Measurements from ENCODE around the gene TMEM120A. TPM values are rescaled to one million over a fixed set of nuclear protein-coding genes. Genes with fewer than 3 reads are reported as not detected.
"Not testable (repeated sequence)": the region's sequence is repeated elsewhere in the genome, so short reads cannot be mapped to it uniquely, and the experiment has no call there.

TMEM120A gene
- total RNA-seq, 5 donors from 2014 or later (not counting 1 experiment from before 2014, with no cell fraction given), result 15.2 to 38.5 (median 34.4) TPM

DNA sequence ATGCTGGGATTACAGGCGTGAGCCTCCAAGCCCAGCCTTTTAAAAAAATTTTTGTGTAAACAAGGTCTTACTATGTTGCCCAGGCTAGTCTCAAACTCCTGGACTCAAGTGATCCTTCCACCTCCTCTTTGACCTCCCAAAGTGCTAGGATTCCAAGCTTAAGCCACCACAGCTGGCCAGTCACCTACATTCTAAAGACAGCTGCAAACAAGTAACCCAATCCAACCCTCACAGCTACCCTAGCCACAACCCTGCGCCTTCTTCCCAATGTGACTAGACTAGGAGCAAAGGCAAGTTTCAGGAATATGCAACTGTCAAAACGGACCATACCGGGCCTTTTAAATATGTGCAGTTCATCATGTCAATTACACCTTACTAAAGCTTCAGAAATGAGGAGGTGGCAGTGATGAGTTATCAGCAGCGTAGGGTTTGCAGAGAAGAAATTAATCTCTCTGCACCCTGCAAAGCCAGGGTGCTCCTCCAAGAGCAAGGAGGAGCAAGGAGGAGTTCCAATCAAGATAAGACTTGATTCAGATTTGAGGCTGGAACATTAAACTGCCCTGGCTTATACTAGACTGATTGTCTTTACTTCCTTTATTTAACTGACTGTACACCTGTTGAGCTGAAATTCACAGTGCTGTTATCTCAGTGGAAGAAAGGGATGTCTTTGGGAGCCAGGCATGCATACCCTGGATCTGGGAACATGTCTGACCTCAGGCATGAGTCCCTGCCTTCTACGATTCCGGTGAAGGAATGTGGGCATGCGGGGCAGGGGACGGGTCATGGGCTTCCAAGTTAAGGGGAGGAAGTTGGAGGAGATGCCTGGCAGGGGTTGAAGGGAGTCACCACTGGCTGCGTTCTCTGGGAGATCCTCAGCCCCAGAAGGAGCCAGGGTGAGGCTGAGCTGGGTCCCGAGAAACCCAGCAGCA, 15.5 kb upstream of the TMEM120A start:
- H3K4me3 ChIP-seq (ENCODE audit: control insufficient read depth in 1 of 2, extremely low read depth in 1 of 2, low read length in 1 of 2), result no peak overlapping the region
- no peak for DNase-seq

DNA sequence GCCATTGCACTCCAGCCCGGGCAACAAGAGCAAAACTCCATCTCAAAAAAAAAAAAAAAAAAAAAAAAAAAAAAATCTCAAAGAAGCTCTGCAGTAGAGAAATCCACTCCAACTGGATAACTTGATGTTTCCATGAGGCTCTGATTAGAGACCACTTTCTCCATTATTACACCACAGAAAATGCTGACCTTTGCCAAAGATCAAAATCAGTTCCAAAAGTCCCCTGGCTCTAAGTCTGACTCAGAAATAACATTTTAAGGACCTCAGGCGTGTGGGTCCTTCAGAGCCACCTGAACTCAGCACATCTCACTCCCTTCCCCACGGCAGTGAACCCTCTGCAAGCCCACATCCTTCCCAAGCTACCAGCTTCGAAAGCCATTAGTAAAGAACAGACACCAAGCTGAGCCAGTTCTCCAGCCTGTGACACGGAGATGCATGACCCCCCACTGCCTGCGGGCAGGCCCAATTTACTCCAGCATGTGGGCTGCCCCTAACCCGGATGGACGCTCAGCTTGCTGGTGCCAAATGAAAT, 13.8 kb upstream of the TMEM120A start:
- CTCF ChIA-PET, result interaction anchor here in 1 of 2 donors (0.5 to 1.2 kb wide), 4 partner anchors 12 to 281 kb away, joined by 3 to 11 read pairs (median 6); no protein-coding TSS in a partner anchor
- peaks cover 25 to 35% (median 28%) of the 10 kb centered on the region in 3 donors for H3K4me1 Mint-ChIP-seq
- no peaks in the 10 kb centered on the region for H3K9me3 ChIP-seq
- no peaks in the 10 kb centered on the region for H3K9me3 Mint-ChIP-seq
- H3K36me3 ChIP-seq (ENCODE audit: control insufficient read depth in 2 of 2, extremely low read depth in 1 of 2, insufficient read depth in 1 of 2, low read length in 1 of 2), result peaks cover 5 to 11% of the 10 kb centered on the region in 2 donors
- H3K4me1 ChIP-seq (ENCODE audit: control insufficient read depth in 1 of 2, extremely low read depth in 1 of 2, insufficient read depth in 2 of 2, low read length in 2 of 2), result peaks cover 7 to 26% of the 10 kb centered on the region in 2 experiments
- no peak overlapping the region for H3K27ac ChIP-seq (ENCODE audit: low read length)
- DNase-seq (peak in 3 of 35 experiments; percentile 12 to 51 (median 15)), ATAC-seq (replicated peaks in 1 of 4) (peak; percentile 23 to 57 (median 45))
- H3K4me3 Mint-ChIP-seq, result peak overlapping the region in 2 of 3 donors; percentile 5 to 62
- H3K27me3 ChIP-seq (replicated peaks in 1 of 2; ENCODE audit: control insufficient read depth in 2 of 2, extremely low read depth in 1 of 2, insufficient read depth in 2 of 2, low read length in 1 of 2), result peaks cover 0 to 6% of the 10 kb centered on the region in 2 experiments
- no peaks in the 10 kb centered on the region for H3K27me3 Mint-ChIP-seq
- peaks cover 23% of the 10 kb centered on the region for H3K36me3 Mint-ChIP-seq
- POLR2A ChIA-PET, result interaction anchor here in 1 of 2 donors (0.6 kb wide), 1 partner anchor 70 kb away, joined by 4 read pairs; no protein-coding TSS in a partner anchor
- peak overlapping the region in 1 of 2 donors; percentile 37 for H3K27ac Mint-ChIP-seq
- 16% methylated on average over 5 of the region's 8 CpGs for WGBS (ENCODE audit: insufficient coverage)
- no peak overlapping the region for H3K4me3 ChIP-seq (ENCODE audit: control insufficient read depth in 1 of 2, extremely low read depth in 1 of 2, low read length in 1 of 2)

More for the DNA sequence above, 15.5 kb upstream of the TMEM120A start:
- Mint-ChIP-seq H3K4me1 (peaks cover 25 to 35% (median 28%) of the 10 kb centered on the region in 3 donors), H3K27me3 (no peaks in the 10 kb centered on the region), H3K9me3 (no peaks in the 10 kb centered on the region), H3K36me3 (peaks cover 23% of the 10 kb centered on the region), H3K4me3 (peak overlapping the region; percentile 39 to 62 (median 50)), H3K27ac (peak overlapping the region in 1 of 2 donors; percentile 43)
- ATAC-seq (replicated peaks in 1 of 4), result no peak
- Histone ChIP-seq H3K4me1 (ENCODE audit: control insufficient read depth in 1 of 2, extremely low read depth in 1 of 2, insufficient read depth in 2 of 2, low read length in 2 of 2) (peaks cover 7 to 26% of the 10 kb centered on the region in 2 experiments), H3K36me3 (ENCODE audit: control insufficient read depth in 2 of 2, extremely low read depth in 1 of 2, insufficient read depth in 1 of 2, low read length in 1 of 2) (peaks cover 3 to 5% of the 10 kb centered on the region in 2 donors), H3K27ac (ENCODE audit: low read length) (no peak overlapping the region), H3K9me3 (no peaks in the 10 kb centered on the region), H3K27me3 (replicated peaks in 1 of 2; ENCODE audit: control insufficient read depth in 2 of 2, extremely low read depth in 1 of 2, insufficient read depth in 2 of 2, low read length in 1 of 2) (peaks cover 0 to 6% of the 10 kb centered on the region in 2 experiments)
- ChIA-PET CTCF (interaction anchor here in 1 of 2 donors (0.6 to 1.5 kb wide), 3 partner anchors 10 to 968 kb away, joined by 3 to 11 read pairs (median 5); no protein-coding TSS in a partner anchor), POLR2A (interaction anchor here in 1 of 2 donors (0.6 kb wide), 1 partner anchor 168 kb away, joined by 3 read pairs; no protein-coding TSS in a partner anchor)
- WGBS (ENCODE audit: insufficient coverage), result 95% methylated on average over 4 of the region's 11 CpGs

DNA sequence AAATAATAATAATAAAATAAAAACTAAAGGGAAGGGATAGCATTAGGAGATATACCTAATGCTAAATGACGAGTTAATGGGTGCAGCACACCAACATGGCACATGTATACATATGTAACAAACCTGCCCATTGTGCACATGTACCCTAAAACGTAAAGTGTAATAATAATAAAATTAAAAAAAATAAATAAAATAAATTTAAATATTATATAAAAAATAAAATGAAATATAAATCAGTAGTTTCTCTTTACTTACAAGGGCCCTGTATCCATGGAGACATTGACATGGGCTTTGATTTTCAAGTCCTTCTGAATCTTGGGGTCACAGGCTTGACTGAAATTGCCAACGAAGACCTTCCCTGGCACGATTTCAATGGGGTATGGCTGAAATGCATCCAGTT, 10.6 kb upstream of the TMEM120A start:
- CTCF ChIA-PET; H3K27ac ChIP-seq (ENCODE audit: low read length); POLR2A ChIA-PET; H3K4me3 Mint-ChIP-seq; H3K27me3 ChIP-seq (replicated peaks in 1 of 2; ENCODE audit: control insufficient read depth in 2 of 2, extremely low read depth in 1 of 2, insufficient read depth in 2 of 2, low read length in 1 of 2); H3K9me3 Mint-ChIP-seq; H3K9me3 ChIP-seq; H3K27ac Mint-ChIP-seq; H3K4me3 ChIP-seq (ENCODE audit: control insufficient read depth in 1 of 2, extremely low read depth in 1 of 2, low read length in 1 of 2); DNase-seq; H3K27me3 Mint-ChIP-seq; ATAC-seq (replicated peaks in 1 of 4): not testable (repeated sequence)
- WGBS (ENCODE audit: insufficient coverage), result 50% methylated on average over 1 of the region's 4 CpGs
- peaks cover 10 to 13% of the 10 kb centered on the region in 2 donors for H3K36me3 ChIP-seq (ENCODE audit: control insufficient read depth in 2 of 2, extremely low read depth in 1 of 2, insufficient read depth in 1 of 2, low read length in 1 of 2)
- H3K4me1 Mint-ChIP-seq, result peaks cover 20 to 21% (median 20%) of the 10 kb centered on the region in 3 donors
- H3K4me1 ChIP-seq (ENCODE audit: control insufficient read depth in 1 of 2, extremely low read depth in 1 of 2, insufficient read depth in 2 of 2, low read length in 2 of 2), result peaks cover 5 to 19% of the 10 kb centered on the region in 2 experiments
- peaks cover 14% of the 10 kb centered on the region for H3K36me3 Mint-ChIP-seq

DNA sequence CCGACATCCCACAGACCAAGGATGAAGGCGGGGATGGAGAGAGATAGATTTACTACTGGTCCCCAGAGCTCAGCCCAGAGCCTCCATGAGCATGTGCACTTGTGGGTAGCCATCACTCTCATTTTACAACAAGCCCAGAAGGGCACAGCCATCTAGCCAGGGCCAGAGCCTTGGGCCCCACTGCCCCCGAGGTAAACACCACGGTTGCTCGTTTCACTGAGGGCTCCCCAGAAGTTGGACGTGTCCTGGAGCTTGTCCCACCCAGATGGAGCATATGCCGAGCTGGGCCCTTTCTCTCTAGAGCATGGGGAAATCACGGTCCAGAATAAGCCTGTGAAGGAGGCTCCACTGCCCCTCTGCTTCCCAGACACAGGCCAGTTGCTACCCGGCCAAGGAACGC, 9.0 kb upstream of the TMEM120A start:
- no peak for DNase-seq
- H3K36me3 Mint-ChIP-seq, result peaks cover 14% of the 10 kb centered on the region
- no peaks in the 10 kb centered on the region for H3K9me3 ChIP-seq
- H3K27ac ChIP-seq (ENCODE audit: low read length), result no peak overlapping the region
- no peak overlapping the region for H3K27ac Mint-ChIP-seq
- CTCF ChIA-PET, result no interaction called here
- H3K4me1 ChIP-seq (ENCODE audit: control insufficient read depth in 1 of 2, extremely low read depth in 1 of 2, insufficient read depth in 2 of 2, low read length in 2 of 2), result peaks cover 0 to 2% of the 10 kb centered on the region in 2 experiments
- H3K27me3 Mint-ChIP-seq, result no peaks in the 10 kb centered on the region
- H3K9me3 Mint-ChIP-seq, result no peaks in the 10 kb centered on the region
- no peak for ATAC-seq (replicated peaks in 1 of 4)
- H3K27me3 ChIP-seq (replicated peaks in 1 of 2; ENCODE audit: control insufficient read depth in 2 of 2, extremely low read depth in 1 of 2, insufficient read depth in 2 of 2, low read length in 1 of 2), result no peaks in the 10 kb centered on the region
- POLR2A ChIA-PET, result no interaction called here
- peaks cover 10 to 13% of the 10 kb centered on the region in 2 donors for H3K36me3 ChIP-seq (ENCODE audit: control insufficient read depth in 2 of 2, extremely low read depth in 1 of 2, insufficient read depth in 1 of 2, low read length in 1 of 2)
- no peak overlapping the region for H3K4me3 ChIP-seq (ENCODE audit: control insufficient read depth in 1 of 2, extremely low read depth in 1 of 2, low read length in 1 of 2)
- H3K4me1 Mint-ChIP-seq, result peaks cover 5 to 7% (median 7%) of the 10 kb centered on the region in 3 donors
- WGBS (ENCODE audit: insufficient coverage), result 92% methylated on average over 7 of the region's 10 CpGs
- no peak overlapping the region for H3K4me3 Mint-ChIP-seq

DNA sequence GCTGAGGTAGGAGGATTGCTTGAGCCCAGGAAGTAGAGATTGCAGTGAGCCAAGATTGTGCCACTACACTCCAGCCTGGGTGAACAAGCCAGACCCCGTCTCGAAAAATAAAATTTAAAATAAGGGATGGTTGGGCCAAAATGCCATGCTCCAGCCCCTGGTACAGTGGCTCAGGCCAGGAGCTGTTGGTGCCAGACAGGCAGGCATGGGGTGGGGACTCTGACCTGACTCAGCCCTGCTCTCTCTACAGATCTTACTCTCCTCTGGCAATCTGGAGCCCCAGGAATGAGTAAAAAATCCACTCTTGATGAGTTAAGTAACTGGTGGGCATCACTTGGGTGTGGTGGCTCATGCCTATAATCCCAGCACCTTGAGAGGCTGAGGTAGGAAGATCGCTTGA, 8.4 kb upstream of the TMEM120A start:
- H3K4me1 ChIP-seq (ENCODE audit: control insufficient read depth in 1 of 2, extremely low read depth in 1 of 2, insufficient read depth in 2 of 2, low read length in 2 of 2), result no peaks in the 10 kb centered on the region
- Mint-ChIP-seq H3K9me3 (no peaks in the 10 kb centered on the region), H3K27me3 (no peaks in the 10 kb centered on the region), H3K4me3 (no peak overlapping the region), H3K36me3 (peaks cover 14% of the 10 kb centered on the region), H3K4me1 (peaks cover 1 to 5% (median 4%) of the 10 kb centered on the region in 3 donors), H3K27ac (no peak overlapping the region)
- DNase-seq, result no peak
- CTCF ChIA-PET, result no interaction called here
- no peak overlapping the region for H3K27ac ChIP-seq (ENCODE audit: low read length)
- no peak for ATAC-seq (replicated peaks in 1 of 4)
- H3K4me3 ChIP-seq (ENCODE audit: control insufficient read depth in 1 of 2, extremely low read depth in 1 of 2, low read length in 1 of 2), result no peak overlapping the region
- peaks cover 10 to 13% of the 10 kb centered on the region in 2 donors for H3K36me3 ChIP-seq (ENCODE audit: control insufficient read depth in 2 of 2, extremely low read depth in 1 of 2, insufficient read depth in 1 of 2, low read length in 1 of 2)
- H3K27me3 ChIP-seq (replicated peaks in 1 of 2; ENCODE audit: control insufficient read depth in 2 of 2, extremely low read depth in 1 of 2, insufficient read depth in 2 of 2, low read length in 1 of 2), result no peaks in the 10 kb centered on the region
- no peaks in the 10 kb centered on the region for H3K9me3 ChIP-seq
- POLR2A ChIA-PET, result no interaction called here
- WGBS (ENCODE audit: insufficient coverage), result 100% methylated on average over 2 of the region's 3 CpGs

DNA sequence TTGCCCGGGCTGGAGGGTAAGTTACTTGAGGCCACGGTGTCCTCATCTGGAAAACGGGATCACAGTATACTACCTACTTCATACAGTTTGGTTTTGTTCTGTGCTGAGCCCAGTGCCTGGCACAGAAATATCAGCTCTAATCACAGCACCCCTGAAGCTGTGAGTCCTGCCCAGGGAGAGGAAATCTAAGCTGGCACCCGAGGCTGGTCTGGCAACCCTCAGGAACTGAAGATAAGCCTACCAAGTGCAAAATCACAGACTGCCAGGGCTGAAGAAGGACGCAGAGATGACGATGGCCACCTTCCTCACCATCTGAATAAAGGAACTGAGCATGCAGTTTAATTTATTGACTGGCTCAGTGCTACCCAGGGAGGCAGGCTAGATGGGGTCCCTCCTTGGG, 7.7 kb upstream of the TMEM120A start:
- no peak overlapping the region for H3K27ac ChIP-seq (ENCODE audit: low read length)
- no peak for ATAC-seq (replicated peaks in 1 of 4)
- H3K9me3 Mint-ChIP-seq, result no peaks in the 10 kb centered on the region
- peaks cover 14% of the 10 kb centered on the region for H3K36me3 Mint-ChIP-seq
- CTCF ChIA-PET, result no interaction called here
- H3K4me1 ChIP-seq (ENCODE audit: control insufficient read depth in 1 of 2, extremely low read depth in 1 of 2, insufficient read depth in 2 of 2, low read length in 2 of 2), result peaks cover 0 to 3% of the 10 kb centered on the region in 2 experiments
- H3K4me3 Mint-ChIP-seq, result no peak overlapping the region
- no peak overlapping the region for H3K4me3 ChIP-seq (ENCODE audit: control insufficient read depth in 1 of 2, extremely low read depth in 1 of 2, low read length in 1 of 2)
- DNase-seq, result no peak
- POLR2A ChIA-PET, result no interaction called here
- no peaks in the 10 kb centered on the region for H3K27me3 ChIP-seq (replicated peaks in 1 of 2; ENCODE audit: control insufficient read depth in 2 of 2, extremely low read depth in 1 of 2, insufficient read depth in 2 of 2, low read length in 1 of 2)
- H3K9me3 ChIP-seq, result no peaks in the 10 kb centered on the region
- peaks cover 7 to 12% (median 10%) of the 10 kb centered on the region in 3 donors for H3K4me1 Mint-ChIP-seq
- H3K36me3 ChIP-seq (ENCODE audit: control insufficient read depth in 2 of 2, extremely low read depth in 1 of 2, insufficient read depth in 1 of 2, low read length in 1 of 2), result peaks cover 10 to 13% of the 10 kb centered on the region in 2 donors
- no peak overlapping the region for H3K27ac Mint-ChIP-seq
- no peaks in the 10 kb centered on the region for H3K27me3 Mint-ChIP-seq
- 100% methylated on average over 1 of the region's 6 CpGs for WGBS (ENCODE audit: insufficient coverage)
